ENCODE data around the gene NKTR. TPM values are rescaled to one million over a fixed set of nuclear protein-coding genes. Genes with fewer than 3 reads are reported as not detected.
A peak's percentile ranks its signal among the peaks of the same experiment; 100 is the strongest.

The NKTR gene
- total RNA-seq, 1 experiment from 2014 or later, result 53.1 TPM

GRCh38 chr3:42612217-42612616, 11.7 kb downstream of the NKTR start:
- TF ChIP-seq EZH2 (IDR thresholded peaks at IDR 0.05; ENCODE audit: borderline replicate concordance, low read depth, low read length, poor library complexity, severe bottlenecking) (no peak), CTCF (conservative IDR thresholded peaks at IDR 0.05; ENCODE audit: low read depth, low read length) (no peak)
- H3K4me1 ChIP-seq (ENCODE audit: insufficient read depth, low read length, poor library complexity, severe bottlenecking), result peaks cover 12% of the 10 kb centered on the region
- no peaks in the 10 kb centered on the region for H3K36me3 ChIP-seq (ENCODE audit: insufficient read depth, low read length, poor library complexity, severe bottlenecking)
- no peak overlapping the region for H3K4me3 ChIP-seq (ENCODE audit: low read depth, low read length, poor library complexity, severe bottlenecking)
- no peak for DNase-seq (ENCODE audit: low spot score)
- H3K27ac ChIP-seq (ENCODE audit: low read depth, low read length, poor library complexity, severe bottlenecking), result no peak overlapping the region
- intact Hi-C loops (cut with micrococcal nuclease; ENCODE audit: unreplicated experiment), result no loop called here
- ChIA-PET CTCF (no interaction called here), POLR2A (ENCODE audit: low non-redundant PET) (no interaction called here)
- H3K27me3 ChIP-seq (replicated peaks; ENCODE audit: insufficient read depth, low read depth, low read length, poor library complexity), result no peaks in the 10 kb centered on the region
- H3K9me3 ChIP-seq (ENCODE audit: low read depth, low read length, poor library complexity, severe bottlenecking), result no peaks in the 10 kb centered on the region
- BruUV-seq (replicated peaks), result no TSS peak

- ChIA-PET CTCF (no interaction called here), POLR2A (ENCODE audit: low non-redundant PET) (no interaction called here)
- Histone ChIP-seq H3K27me3 (replicated peaks; ENCODE audit: insufficient read depth, low read depth, low read length, poor library complexity) (no peaks in the 10 kb centered on the region), H3K4me1 (ENCODE audit: insufficient read depth, low read length, poor library complexity, severe bottlenecking) (peaks cover 12% of the 10 kb centered on the region), H3K36me3 (ENCODE audit: insufficient read depth, low read length, poor library complexity, severe bottlenecking) (no peaks in the 10 kb centered on the region), H3K27ac (ENCODE audit: low read depth, low read length, poor library complexity, severe bottlenecking) (no peak overlapping the region), H3K4me3 (ENCODE audit: low read depth, low read length, poor library complexity, severe bottlenecking) (no peak overlapping the region), H3K9me3 (ENCODE audit: low read depth, low read length, poor library complexity, severe bottlenecking) (no peaks in the 10 kb centered on the region)
- no TSS peak for BruUV-seq (replicated peaks)
- TF ChIP-seq CTCF (conservative IDR thresholded peaks at IDR 0.05; ENCODE audit: low read depth, low read length) (no peak), EZH2 (IDR thresholded peaks at IDR 0.05; ENCODE audit: borderline replicate concordance, low read depth, low read length, poor library complexity, severe bottlenecking) (no peak)
- no peak for DNase-seq (ENCODE audit: low spot score)
- intact Hi-C loops (cut with micrococcal nuclease; ENCODE audit: unreplicated experiment), result no loop called here
Measured at GRCh38 chr3:42612928-42613327, 12.4 kb downstream of the NKTR start.

GRCh38 chr3:42613462-42613861, 13.0 kb downstream of the NKTR start:
- TF ChIP-seq EZH2 (IDR thresholded peaks at IDR 0.05; ENCODE audit: borderline replicate concordance, low read depth, low read length, poor library complexity, severe bottlenecking) (no peak), CTCF (conservative IDR thresholded peaks at IDR 0.05; ENCODE audit: low read depth, low read length) (peak; percentile 40)
- H3K9me3 ChIP-seq (ENCODE audit: low read depth, low read length, poor library complexity, severe bottlenecking), result no peaks in the 10 kb centered on the region
- POLR2A ChIA-PET (ENCODE audit: low non-redundant PET), result no interaction called here
- H3K4me1 ChIP-seq (ENCODE audit: insufficient read depth, low read length, poor library complexity, severe bottlenecking), result peaks cover 7% of the 10 kb centered on the region
- no peak overlapping the region for H3K4me3 ChIP-seq (ENCODE audit: low read depth, low read length, poor library complexity, severe bottlenecking)
- intact Hi-C loops (cut with micrococcal nuclease; ENCODE audit: unreplicated experiment), result no loop called here
- no peaks in the 10 kb centered on the region for H3K36me3 ChIP-seq (ENCODE audit: insufficient read depth, low read length, poor library complexity, severe bottlenecking)
- H3K27me3 ChIP-seq (replicated peaks; ENCODE audit: insufficient read depth, low read depth, low read length, poor library complexity), result no peaks in the 10 kb centered on the region
- no peak overlapping the region for H3K27ac ChIP-seq (ENCODE audit: low read depth, low read length, poor library complexity, severe bottlenecking)
- DNase-seq (ENCODE audit: low spot score), result no peak
- CTCF ChIA-PET, result no interaction called here
- BruUV-seq (replicated peaks), result no TSS peak

Data from A673 (cell line).